ENCODE results near the gene UBE2E2.
"Not testable (repeated sequence)": the region's sequence is repeated elsewhere in the genome, so short reads cannot be mapped to it uniquely, and the experiment has no call there.

Gene UBE2E2

DNA sequence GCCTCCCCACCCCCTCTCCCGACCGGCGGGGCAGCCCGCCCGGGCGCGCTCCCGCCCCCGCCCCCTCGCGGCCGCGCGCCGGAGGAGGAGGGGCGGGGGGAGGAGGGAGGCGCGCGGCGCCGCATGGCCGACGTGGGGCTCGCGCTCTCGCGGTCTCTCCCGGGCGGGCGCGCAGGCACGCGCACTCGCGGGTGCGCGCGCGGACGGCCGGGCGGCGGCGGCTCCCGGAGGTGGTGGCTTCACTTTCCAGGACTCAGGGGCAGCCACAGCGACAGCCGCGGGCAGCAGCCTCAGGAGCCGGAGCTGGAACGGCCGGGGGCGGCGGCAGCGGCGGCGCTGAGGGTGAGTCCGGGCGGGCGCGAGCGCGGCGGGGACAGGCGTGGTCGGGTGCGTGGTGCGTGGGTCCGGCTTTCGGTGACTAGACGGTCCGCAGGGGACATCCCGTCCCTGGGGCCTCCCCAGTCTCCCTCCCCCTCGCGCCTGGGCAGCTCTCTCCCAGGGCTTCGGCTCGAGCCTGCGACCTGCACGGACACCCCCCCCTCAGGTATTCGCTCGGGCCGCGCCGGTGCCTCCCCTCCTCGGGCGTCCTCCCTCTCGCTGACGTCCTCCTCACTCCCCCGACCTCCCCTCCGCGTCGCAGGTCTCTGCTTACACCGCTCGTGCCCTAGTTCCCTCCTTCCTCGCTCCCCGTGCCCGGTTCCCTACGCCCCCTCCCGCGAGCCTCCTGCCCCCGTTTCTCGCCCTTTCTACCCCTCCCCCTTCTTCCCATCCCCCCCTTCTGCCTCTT lies at the start of gene UBE2E2:
UBE2E2 (plus strand) TSS at position 407 of the 787 bp plus-strand sequence.
- peak; percentile 42 for DNase-seq

GRCh38 chr3:23153436-23153835 lies 49.7 kb upstream of the UBE2E2 start:
- DNase-seq, result no peak

- DNase-seq, result no peak
These were observed 45.8 kb upstream of the UBE2E2 start for GRCh38 chr3:23157331-23157730.

DNA sequence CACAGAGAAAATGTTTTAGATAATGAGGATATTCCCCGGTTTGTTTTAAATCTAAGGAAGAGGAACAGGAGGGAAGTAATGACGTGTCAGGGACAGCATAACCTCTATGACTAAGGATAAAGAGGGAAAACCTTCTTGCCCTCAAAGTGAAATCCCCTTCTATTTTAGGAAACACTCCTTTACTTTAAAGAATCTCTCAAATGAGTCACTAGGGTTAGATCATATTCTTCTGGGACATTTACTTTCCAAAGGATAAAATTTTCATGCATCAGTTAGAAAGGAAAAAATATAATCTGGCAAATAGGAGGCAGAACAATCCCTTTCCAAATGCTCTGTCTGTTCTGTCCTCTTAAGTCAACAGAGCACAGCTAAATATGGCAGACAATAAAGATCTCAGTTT lies 43.2 kb upstream of the UBE2E2 start:
- no peak for DNase-seq

- DNase-seq, result no peak
These were observed 41.8 kb upstream of the UBE2E2 start for GRCh38 chr3:23161308-23161707.

DNA sequence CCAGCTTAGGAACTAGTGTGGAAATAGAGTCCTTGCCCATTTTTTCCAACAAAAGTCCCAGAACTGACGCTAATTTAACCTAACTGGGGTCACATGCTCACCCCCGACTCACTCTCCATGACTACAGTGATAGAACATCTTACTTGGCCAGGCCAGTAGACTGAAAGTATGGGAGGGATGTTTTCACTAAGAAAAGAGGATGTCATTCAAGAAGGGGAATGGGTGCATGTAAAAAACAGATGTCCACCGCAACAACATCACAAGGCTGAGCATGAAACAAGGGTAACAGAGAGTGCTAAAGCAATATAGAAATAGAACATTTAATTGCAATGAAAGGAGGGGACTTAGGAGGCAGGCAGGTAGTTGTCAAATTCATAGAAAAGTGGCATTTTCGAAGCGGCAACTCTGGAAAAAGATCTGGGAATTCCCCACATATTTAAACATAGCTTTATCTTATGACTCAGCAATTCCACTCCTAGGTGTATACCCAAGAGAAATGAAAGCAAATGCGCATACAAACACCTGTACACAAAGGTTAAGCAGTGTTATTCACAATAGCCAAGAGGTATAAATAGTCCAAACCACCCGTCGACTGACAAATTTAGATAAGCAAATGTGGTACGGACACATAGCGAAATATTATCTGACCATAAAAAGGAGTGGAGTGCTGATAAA lies 41.1 kb upstream of the UBE2E2 start:
- no peak for DNase-seq

DNA sequence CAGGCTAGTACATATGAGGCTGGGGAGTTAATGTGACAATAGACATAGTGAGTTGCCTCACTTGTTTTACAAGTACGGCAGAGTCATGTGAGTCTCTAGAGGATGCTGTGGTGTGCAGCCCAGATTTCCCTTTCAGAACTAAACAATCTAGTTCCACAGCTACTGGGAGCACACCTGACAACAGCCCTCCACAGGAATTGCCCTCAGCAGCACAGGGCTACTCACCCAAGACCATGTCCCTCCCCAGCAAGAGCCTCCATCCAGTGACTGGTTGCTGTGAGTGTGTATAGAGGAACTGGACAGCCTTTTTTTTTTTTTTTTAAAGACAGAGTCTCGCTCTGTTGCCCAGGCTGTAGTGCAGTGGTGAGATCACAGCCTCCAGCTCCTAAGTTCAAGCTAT lies 40.2 kb upstream of the UBE2E2 start:
- DNase-seq, result no peak

DNA sequence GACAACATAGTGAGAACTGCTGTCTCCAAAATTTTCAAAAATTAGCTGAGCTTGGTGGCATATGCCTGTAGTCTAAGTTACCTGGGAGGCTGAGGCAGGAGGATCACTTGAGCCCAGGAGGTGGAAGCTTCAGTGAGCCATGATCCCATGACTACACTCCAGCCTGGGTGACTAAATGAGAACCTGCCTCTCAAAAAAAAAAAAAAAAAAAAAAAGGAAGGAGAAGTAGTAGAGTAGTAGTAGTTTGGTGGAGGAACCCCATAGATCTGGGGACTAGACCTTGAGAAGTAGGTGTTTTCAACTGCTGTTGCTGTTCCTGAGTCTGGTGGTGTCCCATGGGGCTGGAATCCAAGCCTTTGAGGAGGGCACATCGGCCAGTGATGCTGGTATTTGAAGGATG lies 38.4 kb upstream of the UBE2E2 start:
- no peak for DNase-seq

DNA sequence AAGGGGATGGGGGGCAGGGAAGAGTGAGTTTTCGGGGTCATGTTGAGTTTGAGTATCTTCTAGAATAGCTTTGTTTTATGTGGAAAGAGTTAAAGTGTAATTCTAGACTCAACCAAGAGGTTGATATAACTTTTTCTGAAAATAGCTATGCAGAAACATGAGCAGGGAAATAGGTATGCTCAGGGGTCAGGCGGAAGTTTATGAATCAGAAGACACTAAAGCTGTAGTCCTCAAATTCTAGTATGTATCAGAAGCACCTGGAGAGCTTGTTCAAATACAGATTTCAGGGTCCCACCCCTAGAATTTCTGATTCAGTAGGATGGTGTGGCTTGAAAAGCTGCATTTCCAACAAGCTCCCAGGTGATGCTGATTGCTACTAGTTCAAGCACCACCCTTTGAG lies 37.6 kb upstream of the UBE2E2 start:
- DNase-seq, result no peak

GRCh38 chr3:23166276-23166675 lies 36.9 kb upstream of the UBE2E2 start:
- DNase-seq, result no peak

DNA sequence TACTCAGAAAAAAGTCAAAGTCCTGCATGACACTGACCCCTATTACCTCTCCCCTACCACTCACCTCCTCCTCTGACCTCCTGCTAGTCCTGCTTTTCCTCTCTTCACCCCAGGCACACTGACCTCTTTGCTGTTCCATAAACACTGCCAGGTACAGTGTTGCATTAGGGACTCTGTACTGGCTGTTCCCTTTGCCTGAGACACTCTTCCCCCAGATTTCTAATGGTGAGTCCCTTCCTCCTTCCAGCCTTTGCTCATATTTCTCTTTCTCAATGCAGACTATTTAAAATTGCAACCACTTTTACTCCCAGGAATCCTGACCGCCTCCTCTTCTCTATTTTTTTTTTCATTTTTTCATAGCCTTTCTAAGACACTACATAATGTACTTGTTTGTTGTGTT lies 36.3 kb upstream of the UBE2E2 start:
- no peak for DNase-seq

- DNase-seq, result no peak
These were observed 33.6 kb upstream of the UBE2E2 start for GRCh38 chr3:23169551-23169950.

- DNase-seq, result no peak
These were observed 32.8 kb upstream of the UBE2E2 start for GRCh38 chr3:23170291-23170690.

- no peak for DNase-seq
These were observed 31.1 kb upstream of the UBE2E2 start for GRCh38 chr3:23172059-23172458.

DNA sequence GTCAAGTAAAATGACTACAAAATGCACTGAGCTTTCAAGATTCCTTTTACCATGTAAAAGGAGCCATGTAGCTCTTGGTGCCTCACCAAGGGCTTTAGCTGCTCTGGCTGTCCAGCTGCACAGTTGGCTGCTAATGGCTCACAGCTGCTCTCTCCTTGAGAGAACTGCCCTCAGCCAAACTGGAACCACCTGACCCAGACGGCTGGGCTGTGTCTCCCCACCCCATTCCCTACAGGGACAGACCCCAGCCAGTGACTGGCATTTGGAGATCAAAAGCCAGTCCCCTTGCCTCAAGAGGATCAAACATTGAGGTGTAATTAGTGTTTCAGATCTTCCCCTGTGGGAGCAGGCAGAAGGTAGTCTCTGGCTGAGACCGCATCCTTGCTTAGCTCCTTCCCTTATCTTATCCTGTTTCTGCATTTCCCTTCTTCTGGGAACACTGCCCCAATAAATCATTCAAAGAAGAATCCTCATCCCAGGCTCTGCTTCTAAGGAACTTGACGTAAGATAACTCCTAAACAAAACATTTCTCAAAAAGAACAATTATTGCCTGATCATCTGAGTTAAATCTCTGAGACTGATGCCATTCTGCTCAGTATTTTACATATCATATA lies 28.6 kb upstream of the UBE2E2 start:
- no peak for DNase-seq

DNA sequence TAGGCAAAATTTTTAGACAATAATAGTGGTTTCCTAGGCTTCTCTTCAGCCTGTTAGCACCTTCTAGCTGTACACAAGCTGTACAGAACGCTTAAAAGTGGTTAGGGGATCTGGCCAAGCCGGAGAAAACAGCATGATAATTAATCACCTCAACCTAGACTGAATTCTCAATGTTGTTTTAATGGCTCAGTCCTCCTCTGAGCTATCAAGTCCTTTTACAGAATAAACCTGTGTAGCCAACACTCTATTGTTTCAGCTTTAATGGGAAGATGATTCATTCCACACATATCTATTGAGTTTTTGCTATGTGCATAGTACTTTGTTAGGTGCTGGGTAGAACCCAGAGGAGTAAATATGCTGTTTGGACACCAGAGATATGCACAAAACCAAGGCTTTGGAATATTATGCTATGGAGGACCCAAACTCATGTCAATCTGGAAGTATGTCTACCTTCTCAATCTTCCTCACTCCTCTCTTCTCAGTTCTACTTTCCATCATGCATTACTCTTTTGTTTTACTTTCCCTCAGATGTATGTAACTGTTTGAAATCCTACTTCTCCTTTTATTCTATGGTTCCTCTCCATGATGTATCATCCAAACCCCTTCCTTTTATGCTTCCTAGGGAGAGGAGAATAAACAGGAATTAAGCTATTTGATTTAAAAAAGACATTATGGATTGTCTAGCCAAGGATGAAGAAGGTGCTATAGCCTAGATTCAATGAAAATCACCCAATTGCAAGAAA lies 27.6 kb upstream of the UBE2E2 start:
- no peak for DNase-seq

DNA sequence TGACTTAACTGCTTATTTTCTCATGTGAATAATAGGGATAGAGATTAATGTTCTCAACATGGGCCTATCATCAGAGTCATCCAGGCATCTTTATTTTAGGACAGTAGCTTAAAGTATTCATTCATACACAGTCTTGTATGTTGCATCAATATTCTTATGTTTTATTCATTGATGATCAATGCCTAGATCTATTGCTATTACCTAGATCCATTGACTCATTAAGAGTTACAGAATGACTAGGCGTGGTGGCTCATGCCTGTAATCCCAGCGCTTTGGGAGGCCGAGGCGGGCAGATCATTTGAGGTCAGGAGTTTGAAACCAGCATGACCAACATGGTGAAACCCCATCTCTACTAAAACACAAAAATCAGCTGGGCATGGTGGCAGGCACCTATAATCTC lies 26.3 kb upstream of the UBE2E2 start:
- DNase-seq, result not testable (repeated sequence)

DNA sequence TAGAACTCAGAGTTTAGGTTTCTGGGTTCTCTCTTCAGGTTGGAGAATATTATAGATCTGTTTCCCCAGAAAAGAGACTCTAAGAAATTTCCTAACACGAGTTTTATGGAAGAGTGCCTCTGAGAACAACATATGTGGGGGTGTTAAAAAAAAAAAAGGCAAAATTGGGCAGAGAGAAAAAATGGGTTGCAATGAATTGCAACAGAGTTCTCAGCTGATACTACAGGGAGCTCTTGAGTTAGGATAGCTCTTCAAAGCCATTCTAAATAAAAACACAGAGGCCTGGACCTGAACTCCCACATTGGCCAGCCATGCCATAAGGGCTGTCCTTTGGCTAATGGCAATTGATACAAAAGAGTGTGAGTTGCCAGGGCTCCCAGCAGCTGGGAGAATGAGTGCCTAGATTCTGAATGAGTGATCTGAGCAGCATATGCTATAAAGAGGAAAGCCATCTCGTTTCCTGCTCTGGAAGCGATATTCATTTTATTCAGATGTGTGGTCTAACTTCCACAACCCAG lies 20.1 kb upstream of the UBE2E2 start:
- no peak for DNase-seq

DNA sequence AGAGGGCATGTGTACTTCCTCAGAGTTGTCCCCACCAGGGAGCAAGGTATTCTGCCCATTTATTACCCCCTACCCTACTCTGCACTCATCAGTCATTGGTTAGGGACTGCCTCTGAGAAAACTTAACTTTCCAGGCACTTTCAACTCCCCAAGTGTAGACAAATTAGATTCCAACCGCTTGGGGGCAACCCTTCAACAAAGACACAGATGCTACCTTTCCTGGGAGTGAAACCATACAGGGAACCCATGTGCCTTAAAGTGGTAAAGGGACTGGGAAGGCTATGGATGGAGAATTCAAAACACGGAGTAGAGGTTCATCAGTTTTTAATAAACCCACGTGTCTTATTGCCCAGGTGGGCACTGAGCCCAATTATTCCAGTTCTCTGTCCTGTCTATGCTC lies 19.4 kb upstream of the UBE2E2 start:
- no peak for DNase-seq

- no peak for DNase-seq
These were observed 17.3 kb upstream of the UBE2E2 start for GRCh38 chr3:23185861-23186260.

DNA sequence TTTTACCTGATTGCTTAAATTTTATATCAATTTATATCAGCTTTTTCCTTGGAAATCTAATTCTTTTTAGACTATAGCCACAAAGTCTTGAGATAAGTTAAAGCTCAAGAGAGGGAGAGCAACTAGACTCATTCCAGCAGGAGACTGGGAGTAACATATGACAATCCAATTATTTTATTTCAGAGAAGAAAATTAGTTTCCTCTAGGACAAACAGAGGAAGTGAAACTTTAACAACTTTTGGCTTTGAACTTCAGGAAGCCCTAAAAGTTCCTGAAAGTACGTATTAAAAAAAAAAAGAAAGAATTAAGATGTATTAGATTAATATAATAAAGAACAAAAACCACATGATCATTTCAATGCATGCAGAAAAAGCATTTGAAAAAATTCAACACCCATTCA lies 13.9 kb upstream of the UBE2E2 start:
- DNase-seq, result no peak

DNA sequence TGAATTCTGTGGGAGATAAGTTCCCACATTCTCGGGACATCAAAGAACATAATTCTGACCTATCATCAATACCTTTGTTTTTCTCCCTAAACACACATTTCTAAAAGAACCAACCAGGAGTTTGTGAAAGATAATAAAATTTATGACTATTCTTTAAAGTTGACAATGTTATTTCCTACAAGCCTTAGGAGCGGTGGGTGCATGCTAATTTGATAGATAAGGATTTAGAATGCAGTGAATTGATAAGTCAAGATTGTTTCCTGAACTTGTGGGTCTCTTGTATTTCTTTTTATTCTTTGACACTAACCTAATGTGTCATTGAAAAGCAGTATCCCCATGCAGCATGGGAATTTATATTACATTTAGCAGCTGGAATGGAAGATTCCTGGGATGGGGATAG lies 10.3 kb upstream of the UBE2E2 start:
- DNase-seq, result no peak

DNA sequence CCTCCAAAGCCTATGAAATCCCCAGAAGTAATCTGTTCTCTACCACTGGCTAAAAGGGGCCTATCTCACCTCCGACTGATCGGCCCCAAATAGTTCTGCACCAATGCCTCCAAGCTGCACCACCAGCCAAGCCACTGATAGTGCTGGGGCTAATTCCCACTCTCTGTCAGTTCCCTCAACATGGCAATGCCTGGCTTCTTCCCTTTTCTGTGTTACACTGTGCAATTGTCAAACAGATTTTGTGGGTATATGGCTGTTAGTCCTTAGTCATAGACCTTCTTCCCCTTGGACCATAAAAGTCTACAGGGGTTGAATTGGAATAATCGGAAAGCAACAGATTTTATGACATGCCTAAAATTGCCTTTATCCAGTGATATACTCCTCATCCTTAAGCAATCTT lies 9.3 kb upstream of the UBE2E2 start:
- DNase-seq, result no peak
